Measurements from ENCODE around the gene TRIM27.

Gene TRIM27

DNA sequence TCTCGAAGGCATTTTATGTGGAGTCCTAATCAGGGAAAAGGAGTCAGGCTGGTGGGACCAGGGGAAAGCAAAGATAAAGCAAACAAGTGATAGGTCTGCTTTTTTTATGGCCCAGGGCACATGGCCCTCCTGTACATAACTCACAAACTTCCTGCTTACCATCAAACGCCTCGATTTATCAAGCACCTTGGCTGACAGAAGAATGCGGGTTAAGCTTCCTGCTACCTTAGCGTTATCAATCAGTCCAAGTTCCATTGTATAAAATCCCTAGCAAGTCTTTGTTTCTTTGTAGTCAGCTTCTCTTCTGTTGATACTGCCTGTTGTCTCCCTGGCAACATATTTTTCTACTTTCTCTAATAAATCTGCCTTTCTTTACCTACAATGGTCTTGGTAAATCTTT, 4.1 kb upstream of the TRIM27 start:
- Mint-ChIP-seq H3K4me1 (peaks cover 7% of the 10 kb centered on the region), H3K9me3 (no peaks in the 10 kb centered on the region), H3K4me3 (no peak overlapping the region), H3K36me3 (ENCODE audit: low read depth) (peaks cover under 1% of the 10 kb centered on the region), H3K27me3 (peaks cover 7% of the 10 kb centered on the region), H3K27ac (no peak overlapping the region)
- DNase-seq: no peak
- no peak for ATAC-seq

GRCh38 chr6:28922821-28923317, 916 bp downstream of the TRIM27 start:
- Mint-ChIP-seq H3K27me3 (no peaks in the 10 kb centered on the region), H3K9me3 (no peaks in the 10 kb centered on the region), H3K36me3 (ENCODE audit: low read depth) (peaks cover 43% of the 10 kb centered on the region), H3K4me1 (peaks cover 45% of the 10 kb centered on the region), H3K4me3 (peak overlapping the region; percentile 94), H3K27ac (peak overlapping the region; percentile 88)
- ATAC-seq (peak; percentile 22), DNase-seq (peak; percentile 50)

GRCh38 chr6:28922004-28922820, 1.6 kb downstream of the TRIM27 start:
- peaks cover 48% of the 10 kb centered on the region for H3K4me1 Mint-ChIP-seq

GRCh38 chr6:28920281-28920680, 3.5 kb downstream of the TRIM27 start:
- Mint-ChIP-seq H3K4me1 (peaks cover 50% of the 10 kb centered on the region), H3K4me3 (peak overlapping the region; percentile 3), H3K36me3 (ENCODE audit: low read depth) (peaks cover 59% of the 10 kb centered on the region), H3K27ac (peak overlapping the region; percentile 53), H3K27me3 (no peaks in the 10 kb centered on the region), H3K9me3 (no peaks in the 10 kb centered on the region)
- DNase-seq (no peak), ATAC-seq (no peak)

More at GRCh38 chr6:28922004-28922820, 1.6 kb downstream of the TRIM27 start:
- H3K9me3 Mint-ChIP-seq: no peaks in the 10 kb centered on the region
- peaks cover 49% of the 10 kb centered on the region for H3K36me3 Mint-ChIP-seq (ENCODE audit: low read depth)
- DNase-seq: no peak
- peak overlapping the region; percentile 88 for H3K27ac Mint-ChIP-seq
- peak overlapping the region; percentile 94 for H3K4me3 Mint-ChIP-seq
- ATAC-seq: peak; percentile 47
- H3K27me3 Mint-ChIP-seq: no peaks in the 10 kb centered on the region

DNA sequence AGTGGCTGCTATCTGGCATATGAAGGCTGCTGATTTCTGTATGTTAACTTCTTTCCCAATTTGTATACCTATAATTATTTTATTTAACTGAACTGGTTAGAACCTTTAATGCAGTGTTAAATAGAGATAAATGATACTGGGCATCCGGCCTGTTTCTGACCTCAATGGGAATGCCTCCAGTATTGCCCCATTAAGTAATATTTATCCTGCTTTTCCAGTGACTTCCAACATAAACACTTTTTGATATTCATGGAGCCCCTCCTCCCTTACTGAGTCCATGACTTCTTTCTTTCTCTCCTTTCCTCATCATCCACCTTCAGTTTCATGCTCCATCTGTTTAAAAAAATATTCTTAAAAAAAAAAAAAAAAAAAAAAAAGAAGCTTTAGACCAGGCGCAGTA, 8.8 kb downstream of the TRIM27 start:
- ATAC-seq: no peak
- no peaks in the 10 kb centered on the region for H3K27me3 Mint-ChIP-seq
- peaks cover 53% of the 10 kb centered on the region for H3K36me3 Mint-ChIP-seq (ENCODE audit: low read depth)
- no peak for DNase-seq
- no peaks in the 10 kb centered on the region for H3K9me3 Mint-ChIP-seq
- peaks cover 17% of the 10 kb centered on the region for H3K4me1 Mint-ChIP-seq
- no peak overlapping the region for H3K27ac Mint-ChIP-seq
- no peak overlapping the region for H3K4me3 Mint-ChIP-seq

DNA sequence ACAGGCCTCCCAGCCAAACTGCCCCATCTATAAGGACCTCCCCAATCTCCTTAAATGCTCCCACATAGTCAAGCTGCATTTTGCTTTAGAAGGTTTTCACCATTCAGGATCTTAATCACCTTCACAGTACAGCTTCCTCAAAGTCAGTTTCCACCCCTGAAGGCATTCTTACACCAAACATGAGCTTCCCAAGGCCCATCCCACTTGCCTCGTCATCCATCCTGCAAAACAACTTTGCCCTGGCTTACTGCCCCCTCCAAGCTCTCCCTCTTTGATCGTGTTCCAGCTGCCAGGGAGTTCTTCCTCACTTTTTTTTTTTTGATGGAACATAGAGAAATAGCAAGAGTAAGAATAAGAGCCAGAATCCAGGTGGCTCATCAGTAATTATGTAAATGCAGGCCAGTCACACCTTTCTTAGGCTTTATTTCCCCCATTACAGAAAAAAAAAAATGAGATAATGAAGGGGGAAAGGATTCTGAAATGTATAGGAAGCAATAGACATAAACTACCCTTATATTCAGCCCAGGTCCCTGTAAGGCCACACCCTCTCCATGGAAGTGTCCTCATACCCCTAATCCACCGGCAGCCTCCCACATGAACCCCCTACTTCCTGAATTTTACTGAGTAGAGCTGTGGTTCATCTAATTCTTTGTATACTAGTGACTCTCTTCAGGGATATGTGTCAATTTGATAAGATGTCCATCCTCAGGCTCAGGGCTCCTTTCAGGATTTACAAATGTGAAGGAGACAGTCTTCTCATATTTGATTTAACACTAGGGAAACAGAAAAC, 12.7 kb downstream of the TRIM27 start:
- Mint-ChIP-seq H3K9me3 (no peaks in the 10 kb centered on the region), H3K4me1 (peaks cover 9% of the 10 kb centered on the region), H3K36me3 (ENCODE audit: low read depth) (peaks cover 55% of the 10 kb centered on the region), H3K27me3 (no peaks in the 10 kb centered on the region), H3K27ac (peak overlapping the region; percentile 37), H3K4me3 (no peak overlapping the region)
- ATAC-seq (no peak), DNase-seq (no peak)

DNA sequence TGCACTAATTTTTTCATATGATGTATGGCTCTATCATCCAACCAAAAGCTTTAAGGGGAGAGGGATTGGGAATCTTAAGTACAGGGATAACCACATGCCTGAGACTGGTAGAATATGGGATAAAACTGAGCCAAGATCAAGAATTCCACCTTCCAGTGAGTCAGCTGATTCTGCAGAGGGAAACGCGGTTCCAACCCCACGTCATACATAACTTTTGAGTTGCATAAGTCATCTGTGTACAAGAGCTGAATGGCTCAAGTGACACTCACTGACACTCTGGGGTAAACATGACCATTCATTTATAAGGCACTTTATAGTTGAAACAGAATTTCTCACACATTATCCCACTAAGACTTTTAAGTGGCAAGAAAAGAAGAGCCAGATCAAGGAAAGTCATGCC, 16.4 kb downstream of the TRIM27 start:
- no peaks in the 10 kb centered on the region for H3K9me3 Mint-ChIP-seq
- H3K27ac Mint-ChIP-seq: no peak overlapping the region
- H3K27me3 Mint-ChIP-seq: no peaks in the 10 kb centered on the region
- no peak overlapping the region for H3K4me3 Mint-ChIP-seq
- DNase-seq: no peak
- peaks cover 76% of the 10 kb centered on the region for H3K36me3 Mint-ChIP-seq (ENCODE audit: low read depth)
- peaks cover 9% of the 10 kb centered on the region for H3K4me1 Mint-ChIP-seq
- no peak for ATAC-seq

GRCh38 chr6:28906669-28907068, 17.1 kb downstream of the TRIM27 start:
- H3K9me3 Mint-ChIP-seq: no peaks in the 10 kb centered on the region
- H3K27ac Mint-ChIP-seq: no peak overlapping the region
- peaks cover 81% of the 10 kb centered on the region for H3K36me3 Mint-ChIP-seq (ENCODE audit: low read depth)
- DNase-seq: no peak
- no peak overlapping the region for H3K4me3 Mint-ChIP-seq
- H3K27me3 Mint-ChIP-seq: no peaks in the 10 kb centered on the region
- peaks cover 9% of the 10 kb centered on the region for H3K4me1 Mint-ChIP-seq
- ATAC-seq: no peak

- Mint-ChIP-seq H3K4me3 (no peak overlapping the region), H3K27me3 (no peaks in the 10 kb centered on the region), H3K4me1 (peaks cover 11% of the 10 kb centered on the region), H3K27ac (no peak overlapping the region), H3K9me3 (no peaks in the 10 kb centered on the region), H3K36me3 (ENCODE audit: low read depth) (peaks cover 66% of the 10 kb centered on the region)
- DNase-seq: no peak
- no peak for ATAC-seq
Measured at GRCh38 chr6:28903686-28904085, 20.1 kb downstream of the TRIM27 start.

DNA sequence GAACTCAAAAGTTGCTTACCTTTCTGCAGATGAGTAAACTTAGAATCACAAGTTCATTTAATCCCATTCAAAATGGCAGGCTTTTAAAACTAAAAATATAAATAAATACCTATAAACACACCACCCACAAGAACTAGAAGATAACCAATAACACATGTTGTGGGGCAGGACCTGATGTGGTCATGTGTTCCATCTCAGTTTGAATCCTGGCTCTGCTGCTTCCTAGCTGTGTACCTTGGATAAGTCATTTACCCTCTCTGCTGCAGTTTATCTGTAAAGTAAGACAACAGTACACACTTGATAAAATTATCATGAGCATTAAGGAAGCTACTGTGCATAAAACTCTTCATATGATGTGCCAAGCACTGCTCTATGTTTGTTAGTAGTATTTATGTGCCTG, 22.0 kb downstream of the TRIM27 start:
- no peak overlapping the region for H3K4me3 Mint-ChIP-seq
- peaks cover 11% of the 10 kb centered on the region for H3K4me1 Mint-ChIP-seq
- H3K36me3 Mint-ChIP-seq (ENCODE audit: low read depth): peaks cover 51% of the 10 kb centered on the region
- DNase-seq (no peak), ATAC-seq (no peak)
- H3K9me3 Mint-ChIP-seq: no peaks in the 10 kb centered on the region
- H3K27me3 Mint-ChIP-seq: no peaks in the 10 kb centered on the region
- no peak overlapping the region for H3K27ac Mint-ChIP-seq

DNA sequence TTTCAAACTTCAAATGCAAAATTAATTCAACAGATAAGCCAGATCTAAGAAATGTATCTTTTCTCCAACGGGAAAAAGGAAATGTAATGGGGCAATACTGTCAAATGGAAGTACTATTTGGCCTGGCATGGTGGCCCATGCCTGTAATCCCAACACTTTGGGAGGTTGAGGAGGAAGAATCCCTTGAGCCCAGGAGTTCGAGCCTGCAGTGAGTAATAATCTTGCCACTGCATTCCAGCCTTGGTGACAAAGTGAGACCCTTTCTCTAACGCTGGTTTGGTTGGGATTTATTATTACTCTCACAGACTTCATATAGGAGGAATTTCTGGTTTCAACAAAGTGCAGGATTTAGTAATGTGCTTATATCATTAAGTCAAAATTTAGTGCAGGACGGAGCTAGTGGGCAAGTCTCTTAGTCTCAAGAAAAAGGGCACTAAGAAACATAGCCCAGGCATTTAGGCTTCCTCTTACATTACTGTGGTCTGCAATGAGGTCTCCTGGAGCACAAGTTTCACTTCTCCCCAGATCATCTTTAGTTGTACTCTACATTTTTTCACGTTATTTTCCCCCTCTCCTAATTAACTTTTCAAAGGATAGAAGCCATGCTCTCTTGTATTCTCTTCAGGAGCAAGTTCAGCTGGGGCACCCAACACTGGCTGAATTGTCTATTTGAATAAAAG, 23.1 kb downstream of the TRIM27 start:
- no peak for DNase-seq
- Mint-ChIP-seq H3K36me3 (ENCODE audit: low read depth) (peaks cover 46% of the 10 kb centered on the region), H3K27me3 (peaks cover 4% of the 10 kb centered on the region), H3K27ac (no peak overlapping the region), H3K9me3 (no peaks in the 10 kb centered on the region), H3K4me1 (peaks cover 18% of the 10 kb centered on the region), H3K4me3 (no peak overlapping the region)
- ATAC-seq: no peak

GRCh38 chr6:28898710-28898965, 25.1 kb downstream of the TRIM27 start:
- no peaks in the 10 kb centered on the region for H3K9me3 Mint-ChIP-seq
- H3K27ac Mint-ChIP-seq: no peak overlapping the region
- DNase-seq (no peak), ATAC-seq (no peak)
- peaks cover 28% of the 10 kb centered on the region for H3K36me3 Mint-ChIP-seq (ENCODE audit: low read depth)
- H3K27me3 Mint-ChIP-seq: peaks cover 4% of the 10 kb centered on the region
- H3K4me1 Mint-ChIP-seq: peaks cover 23% of the 10 kb centered on the region
- peak overlapping the region; percentile 50 for H3K4me3 Mint-ChIP-seq

DNA sequence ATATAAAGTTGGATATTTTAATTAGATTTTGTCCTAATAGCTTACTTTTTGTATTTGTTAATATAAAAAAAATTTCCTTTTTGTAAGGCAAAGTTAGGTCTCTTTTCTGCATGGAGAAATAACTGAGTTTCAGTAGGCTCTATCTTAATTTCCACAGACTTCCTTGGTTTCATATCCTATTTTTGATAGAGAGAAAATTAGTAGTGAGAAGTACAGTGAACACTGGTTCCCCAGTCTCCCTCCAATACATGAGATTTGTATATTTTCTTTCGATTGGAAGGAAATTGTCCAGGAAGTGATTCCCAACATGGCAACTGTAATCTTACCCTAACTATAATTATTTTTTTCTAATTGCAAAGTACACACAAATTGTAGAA, 26.4 kb downstream of the TRIM27 start:
- peaks cover 4% of the 10 kb centered on the region for H3K27me3 Mint-ChIP-seq
- H3K4me1 Mint-ChIP-seq: peaks cover 23% of the 10 kb centered on the region
- peaks cover 16% of the 10 kb centered on the region for H3K36me3 Mint-ChIP-seq (ENCODE audit: low read depth)
- ATAC-seq (no peak), DNase-seq (no peak)
- no peaks in the 10 kb centered on the region for H3K9me3 Mint-ChIP-seq
- peak overlapping the region; percentile 97 for H3K4me3 Mint-ChIP-seq
- H3K27ac Mint-ChIP-seq: peak overlapping the region; percentile 99

GRCh38 chr6:28896505-28897368, 27.0 kb downstream of the TRIM27 start:
- peak overlapping the region; percentile 97 for H3K4me3 Mint-ChIP-seq
- peak overlapping the region; percentile 99 for H3K27ac Mint-ChIP-seq

More at GRCh38 chr6:28896505-28897368, 27.0 kb downstream of the TRIM27 start:
- DNase-seq: peak; percentile 36
- peaks cover 4% of the 10 kb centered on the region for H3K27me3 Mint-ChIP-seq
- H3K4me1 Mint-ChIP-seq: peaks cover 23% of the 10 kb centered on the region
- ATAC-seq: peak; percentile 9
- H3K9me3 Mint-ChIP-seq: no peaks in the 10 kb centered on the region
- peaks cover 11% of the 10 kb centered on the region for H3K36me3 Mint-ChIP-seq (ENCODE audit: low read depth)
